ENCODE results near the gene ZNF44.
A peak's percentile ranks its signal among the peaks of the same experiment; 100 is the strongest.
"Not testable (repeated sequence)": the region's sequence is repeated elsewhere in the genome, so short reads cannot be mapped to it uniquely, and the experiment has no call there.

ZNF44 gene

DNA sequence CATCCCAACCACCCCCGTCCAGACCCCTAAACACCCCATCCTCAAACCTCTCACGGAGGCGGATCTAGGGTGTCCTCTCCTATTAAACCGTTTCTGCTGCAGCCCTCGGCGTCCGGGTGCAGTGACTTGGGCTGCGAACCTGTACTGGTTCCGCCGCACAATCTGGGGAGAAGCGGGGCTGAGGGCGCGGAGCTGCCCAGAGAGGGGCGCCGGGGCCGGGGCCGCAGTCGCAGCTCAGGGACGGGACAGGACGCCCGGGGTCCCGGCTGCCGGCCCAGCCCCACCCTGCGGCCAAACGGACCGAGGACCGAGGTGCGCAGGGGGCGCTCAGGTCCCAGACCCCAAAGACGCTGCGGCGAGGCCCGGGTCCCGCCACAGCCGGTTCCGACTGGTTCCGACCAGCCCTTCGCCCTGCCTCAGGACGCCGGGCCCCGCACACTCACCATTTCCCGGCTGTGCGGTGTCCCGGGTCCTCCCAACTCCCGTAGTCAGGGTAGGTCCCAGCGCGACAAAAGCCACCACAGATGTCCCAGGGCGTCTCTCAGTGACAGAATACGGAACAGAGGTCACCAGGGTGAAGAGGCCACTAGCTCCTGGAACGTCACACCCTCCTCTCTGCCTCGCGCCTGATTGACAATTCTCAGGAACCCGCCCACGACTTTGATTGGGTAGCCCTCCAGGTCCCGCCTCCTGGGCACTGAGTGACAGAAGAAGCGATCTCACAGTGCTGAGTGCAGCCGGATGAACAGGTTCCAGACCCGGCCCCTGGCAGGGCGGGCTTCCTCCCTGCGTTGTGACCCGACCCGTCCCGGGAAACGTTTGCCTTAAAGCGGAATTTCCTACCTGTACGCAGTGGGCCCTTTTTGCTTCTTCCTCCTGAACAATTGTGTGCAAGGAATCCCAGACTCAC lies at the start of gene ZNF44:
ZNF44 (minus strand) TSS at position 635 of the 910 bp plus-strand sequence; CDS start at position 446, 189 bp downstream.
- peak; percentile 96 for DNase-seq

DNA sequence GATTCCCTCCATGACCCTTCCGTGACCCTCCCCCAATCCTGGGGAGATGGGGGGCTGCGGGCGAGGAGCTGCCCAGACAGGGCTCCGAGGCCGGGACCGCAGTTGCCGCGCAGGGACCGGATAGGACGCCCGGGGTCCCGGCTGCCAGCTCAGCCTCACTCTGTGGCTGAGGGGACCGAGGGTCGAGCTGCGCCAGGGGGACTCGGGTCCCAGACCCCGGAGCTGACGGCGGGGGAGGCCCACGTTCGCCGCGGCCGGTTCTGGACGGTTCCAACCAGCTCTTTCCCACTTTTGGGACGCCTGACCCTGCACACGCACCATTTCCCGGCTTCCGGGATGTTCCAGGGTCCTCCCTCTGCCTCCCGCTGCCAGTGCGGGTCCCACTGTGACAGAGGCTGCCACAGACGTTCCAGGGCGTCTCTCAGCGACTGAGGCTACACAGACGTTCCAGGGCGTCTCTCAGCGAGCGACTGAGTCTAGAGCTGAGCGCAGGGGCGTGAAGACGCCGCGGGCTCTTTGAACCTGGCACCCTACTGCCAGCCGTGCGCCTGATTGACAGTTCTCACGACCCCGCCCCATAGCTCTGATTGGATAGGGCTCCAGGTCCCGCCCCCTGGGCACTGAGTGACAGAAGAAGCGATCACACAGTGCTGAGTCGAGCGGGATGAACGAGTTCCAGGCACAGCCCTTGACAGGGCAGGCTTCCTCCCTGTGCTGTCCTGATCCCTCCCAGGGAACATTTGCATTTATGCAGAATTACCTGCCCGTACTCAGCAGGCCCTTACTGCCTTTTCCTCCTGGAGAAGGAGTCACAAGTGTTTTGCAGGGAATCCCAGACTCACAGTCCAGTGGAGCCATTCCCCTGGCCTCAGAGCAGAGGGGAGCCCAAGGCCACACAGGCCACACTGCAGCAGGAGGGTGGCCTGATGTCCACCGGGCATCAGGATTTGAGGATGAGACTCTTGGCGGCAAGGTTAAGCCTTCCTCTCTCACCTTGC lies 38.8 kb upstream of the ZNF44 start, which contains the start of gene ZNF563:
ZNF563 (minus strand) TSS at position 472 of the 998 bp plus-strand sequence; CDS start at position 321, 151 bp downstream.
- DNase-seq: peak; percentile 95

DNA sequence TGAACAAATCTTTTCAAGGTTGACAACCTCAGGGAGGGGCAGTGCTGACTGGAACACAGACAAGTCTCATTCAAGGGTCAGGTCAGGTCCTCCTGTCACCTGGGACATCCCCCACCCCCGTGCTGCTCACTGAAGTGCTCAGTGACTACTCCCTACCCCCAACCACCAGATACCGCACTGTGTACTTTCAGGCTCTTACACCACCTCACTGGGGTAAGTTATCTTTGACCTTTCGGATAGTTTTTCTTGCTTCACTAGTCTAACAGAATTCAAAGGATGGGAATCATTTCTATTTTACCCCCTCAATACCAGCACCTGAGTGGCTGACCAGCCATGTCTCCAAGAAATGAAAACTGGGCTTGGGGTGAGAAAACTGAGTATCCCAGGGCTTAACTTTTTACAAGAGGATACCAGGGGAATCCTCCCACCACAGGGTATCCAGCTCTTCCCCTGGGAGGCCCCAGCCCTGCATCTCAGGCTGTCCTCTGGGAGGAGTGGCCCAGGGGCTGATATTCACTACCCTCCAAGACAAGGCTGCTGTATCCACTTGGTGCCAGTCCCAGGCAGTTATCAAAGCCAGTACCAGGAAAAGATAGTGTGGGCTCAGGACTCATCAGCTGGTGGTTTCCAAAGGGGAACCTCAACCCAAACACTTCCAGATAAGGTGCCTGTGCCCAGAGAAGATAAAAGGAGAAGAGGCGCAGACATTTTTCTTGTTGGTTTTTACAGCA lies 36.7 kb upstream of the ZNF44 start:
- no peak for DNase-seq

DNA sequence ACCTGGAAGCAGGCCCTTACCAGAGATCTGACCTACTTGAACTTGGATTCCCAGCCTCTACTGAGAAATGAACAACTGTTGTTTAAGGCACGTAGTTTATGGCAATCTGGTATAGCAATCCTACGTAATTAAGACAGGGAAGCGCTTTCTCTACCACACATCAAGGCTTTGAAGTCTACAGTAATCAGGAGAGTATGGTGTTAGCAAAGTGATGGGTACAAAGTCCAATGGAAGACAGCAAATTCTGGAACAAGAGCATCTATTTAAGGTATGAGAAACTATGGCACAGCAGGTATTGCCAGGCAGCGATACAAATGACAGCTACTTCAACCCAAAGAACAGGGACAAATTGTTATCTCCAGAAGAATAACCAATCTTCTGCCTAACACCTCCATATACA lies 35.7 kb upstream of the ZNF44 start:
- DNase-seq: no peak

DNA sequence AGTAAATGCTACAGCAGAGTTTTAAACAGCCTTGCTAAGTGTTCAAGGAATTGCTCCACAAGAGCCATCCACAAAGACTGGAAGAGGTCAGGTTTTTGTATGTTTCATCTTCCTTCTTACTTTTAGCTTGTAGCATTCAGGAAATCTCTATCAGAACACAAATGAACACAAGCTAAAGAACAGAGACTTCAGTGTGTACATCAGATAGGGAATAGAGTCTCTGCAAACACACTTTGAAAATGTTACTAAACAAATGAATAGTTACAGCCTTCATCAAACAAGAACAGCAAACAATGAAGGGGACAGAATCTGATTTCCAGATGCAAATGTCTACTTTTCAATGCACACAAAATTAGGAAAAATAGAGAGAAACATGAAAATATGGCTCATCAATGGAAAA lies 31.0 kb upstream of the ZNF44 start:
- no peak for DNase-seq

DNA sequence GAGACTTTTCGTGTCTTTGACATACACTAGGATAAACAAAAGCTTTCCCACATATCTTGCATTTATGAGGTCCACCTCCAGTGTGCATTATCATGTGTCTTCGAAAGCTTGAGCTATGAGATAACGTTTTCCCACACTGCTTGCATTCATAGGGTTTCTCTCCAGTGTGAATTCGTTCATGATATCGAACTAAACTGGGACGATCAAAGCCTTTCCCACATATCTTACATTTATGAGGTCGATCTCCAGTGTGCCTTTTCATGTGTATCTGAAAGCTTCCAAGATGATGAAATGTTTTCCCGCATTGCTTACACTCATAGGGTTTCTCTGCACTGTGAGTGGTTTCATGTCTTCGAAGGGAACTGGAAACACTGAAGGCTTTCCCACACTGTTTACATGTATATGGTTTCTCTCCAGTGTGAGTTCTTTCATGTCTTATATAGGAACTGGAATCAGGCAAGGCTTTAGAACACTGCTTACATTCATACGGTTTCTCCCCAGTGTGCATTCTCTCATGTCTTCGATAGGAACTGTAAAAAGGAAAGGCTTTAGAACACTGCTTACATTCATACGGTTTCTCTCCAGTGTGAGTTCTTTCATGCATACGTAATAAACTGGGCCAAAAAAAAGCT lies 24.2 kb upstream of the ZNF44 start:
- no peak for DNase-seq

DNA sequence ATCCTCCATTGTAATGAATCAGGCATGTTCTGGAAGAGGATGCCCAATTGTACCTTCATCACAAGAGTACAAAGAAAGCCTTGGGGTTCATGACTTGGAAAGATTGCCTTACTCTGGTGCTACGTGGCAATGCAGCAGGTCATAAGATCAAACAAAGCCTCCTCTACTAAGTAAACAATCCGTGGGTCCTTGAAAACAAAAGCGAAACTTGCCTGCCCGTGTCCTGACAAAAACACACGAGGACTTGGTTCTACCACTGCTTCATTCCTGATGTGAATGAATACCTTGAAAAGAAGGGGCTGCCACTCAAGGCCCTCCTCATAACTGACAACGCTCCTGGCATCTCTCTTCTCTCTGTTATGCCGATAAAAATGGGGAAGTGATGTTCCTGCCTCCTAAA lies 19.9 kb upstream of the ZNF44 start:
- DNase-seq: no peak

DNA sequence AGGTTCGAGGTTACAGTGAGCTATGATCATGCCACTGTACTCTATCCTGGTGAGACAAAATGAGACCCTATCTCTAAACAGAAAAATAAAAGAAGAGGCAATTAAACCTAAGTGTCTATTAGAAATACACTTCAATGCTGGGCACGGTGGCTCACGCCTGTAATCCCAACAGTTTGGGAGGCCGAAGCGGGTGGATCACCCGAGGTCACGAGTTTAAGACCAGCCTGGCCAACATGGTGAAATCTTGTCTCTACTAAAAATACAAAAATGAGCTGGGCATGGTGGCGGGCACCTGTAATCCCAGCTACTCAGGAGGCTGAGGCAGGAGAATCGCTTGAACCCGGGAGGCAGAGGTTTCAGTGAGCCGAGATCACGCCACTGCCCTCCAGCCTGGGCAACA lies 14.2 kb upstream of the ZNF44 start:
- DNase-seq: not testable (repeated sequence)

DNA sequence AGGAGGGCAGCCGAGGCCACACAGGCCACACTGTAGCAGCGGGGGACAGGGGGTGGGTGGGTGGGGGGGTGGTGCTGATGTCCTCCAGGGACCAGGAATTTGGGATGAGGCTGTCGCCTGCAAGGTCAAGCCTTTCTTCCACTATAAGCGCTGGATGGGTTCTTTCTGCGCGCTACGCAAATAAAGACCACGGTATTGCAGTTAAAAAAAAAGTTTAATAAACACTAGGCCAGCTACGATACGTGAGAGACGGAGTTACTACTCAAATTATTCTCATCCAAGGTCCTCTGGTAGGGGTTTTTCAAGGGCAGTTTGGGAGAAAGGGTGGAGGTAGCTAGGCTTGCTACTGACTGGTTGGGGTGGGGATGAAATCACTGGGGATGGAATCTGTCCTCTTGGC lies 508 bp upstream of the ZNF44 start:
- no peak for DNase-seq

DNA sequence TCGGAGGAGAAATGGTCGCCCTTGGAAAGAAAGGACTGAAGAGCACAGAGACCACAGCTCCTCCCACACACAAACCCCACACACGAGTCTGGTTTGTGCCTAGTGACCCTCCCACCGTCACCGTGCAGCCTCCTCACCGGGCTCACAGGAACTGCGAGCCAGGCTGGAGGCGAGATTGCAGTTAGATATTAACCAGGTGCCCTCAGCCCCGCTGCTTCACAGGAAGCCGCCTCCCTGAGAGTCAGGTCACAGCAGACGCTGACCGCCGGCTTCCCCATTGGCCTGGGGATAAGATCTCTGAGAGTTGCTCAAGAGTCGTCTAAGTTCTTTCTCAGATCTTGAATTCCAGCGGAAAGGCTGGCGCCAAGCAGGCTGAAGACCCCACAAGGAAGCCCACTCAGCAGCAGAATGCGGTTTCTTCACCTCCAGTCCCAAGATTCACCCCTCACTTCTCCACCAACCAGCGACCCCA lies 870 bp downstream of the ZNF44 start:
- peak; percentile 25 for DNase-seq

DNA sequence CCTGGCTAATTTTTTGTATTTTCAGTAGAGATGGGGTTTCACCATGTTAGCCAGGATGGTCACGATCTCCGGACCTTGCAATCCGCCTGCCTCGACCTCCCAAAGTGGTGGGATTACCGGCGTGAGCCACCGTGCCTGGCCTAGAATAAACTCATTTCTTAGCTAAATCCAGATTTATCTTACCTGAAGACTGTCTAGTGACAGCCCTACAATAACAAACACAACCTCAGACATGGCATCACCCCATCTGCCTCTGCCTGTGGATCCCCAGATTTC lies 5.0 kb downstream of the ZNF44 start:
- no peak for DNase-seq

DNA sequence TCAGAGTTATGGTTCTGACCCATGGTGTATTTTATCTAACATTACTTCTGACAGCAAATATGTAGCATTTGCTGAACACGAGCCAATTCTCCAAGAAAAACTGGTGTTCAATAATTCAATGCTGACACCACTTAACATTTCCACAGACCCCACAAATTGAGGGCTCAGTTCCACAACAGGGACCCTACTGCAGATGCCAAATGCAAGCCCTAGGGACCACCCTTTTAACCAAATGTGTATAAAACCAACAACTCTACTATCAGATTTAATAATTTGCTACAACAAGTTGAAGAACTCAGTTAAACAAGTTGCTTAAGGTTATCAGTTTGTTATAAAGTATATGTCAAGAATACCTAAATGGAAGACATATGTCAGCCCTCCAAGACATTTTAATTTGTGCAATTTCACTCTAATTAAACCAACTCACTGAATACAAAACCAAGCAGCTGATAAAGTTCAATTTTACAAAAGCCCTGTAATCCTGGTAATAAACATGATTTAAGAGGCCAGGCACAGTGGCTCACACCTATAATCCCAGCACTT lies 6.7 kb downstream of the ZNF44 start:
- DNase-seq: no peak

DNA sequence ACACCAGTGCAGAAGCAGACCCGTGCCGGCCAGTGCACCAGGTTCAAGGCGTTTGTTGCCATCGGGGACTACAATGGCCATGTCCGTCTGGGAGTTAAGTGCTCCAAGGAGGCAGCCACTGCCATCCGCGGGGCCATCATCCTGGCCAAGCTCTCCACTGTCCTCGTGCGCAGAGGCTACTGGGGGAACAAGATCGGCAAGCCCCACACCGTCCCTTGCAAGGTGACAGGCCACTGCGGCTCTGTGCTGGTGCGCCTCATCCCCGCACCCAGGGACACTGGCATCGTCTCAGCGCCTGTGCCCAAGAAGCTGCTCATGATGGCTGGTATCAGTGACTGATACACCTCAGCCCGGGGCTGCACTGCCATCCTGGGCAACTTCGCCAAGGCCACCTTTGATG lies 10.1 kb downstream of the ZNF44 start:
- DNase-seq: no peak

DNA sequence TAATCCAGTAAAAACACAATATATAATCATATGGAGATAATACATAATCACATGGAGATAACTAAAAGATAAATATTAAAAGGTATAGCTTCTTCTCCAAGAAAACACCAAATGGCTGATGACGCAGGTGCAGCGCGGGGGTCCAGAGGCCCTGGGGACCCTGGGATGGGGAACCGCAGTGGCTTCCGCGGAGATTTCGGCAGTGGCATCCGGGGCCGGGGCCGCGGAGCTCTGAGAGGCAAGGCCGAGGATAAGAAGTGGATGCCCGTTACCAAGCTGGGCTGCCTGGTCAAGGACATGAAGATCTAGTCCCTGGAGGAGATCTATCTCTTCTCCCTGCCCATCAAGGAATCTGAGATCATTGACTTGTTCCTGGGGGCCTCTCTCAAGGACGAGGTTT lies 10.5 kb downstream of the ZNF44 start:
- no peak for DNase-seq

DNA sequence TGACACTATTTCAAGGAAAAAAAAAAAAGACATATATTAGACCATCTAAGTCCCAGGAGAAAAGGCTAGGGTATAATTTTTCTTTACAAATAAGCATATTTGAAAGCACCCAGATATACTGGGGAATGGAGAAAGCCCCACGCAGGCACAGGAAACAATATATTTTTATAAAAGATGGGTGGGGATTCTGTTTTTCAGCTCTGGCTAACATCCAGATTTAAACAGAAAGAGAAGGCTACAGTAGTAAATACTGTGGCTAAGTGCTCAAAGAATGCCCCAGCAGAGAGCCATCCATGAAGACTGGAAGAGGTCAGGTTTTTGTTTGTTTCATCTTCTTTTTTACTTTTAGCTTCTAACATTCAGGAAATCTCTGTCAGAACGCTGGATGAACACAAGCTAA lies 16.0 kb downstream of the ZNF44 start:
- DNase-seq: no peak

DNA sequence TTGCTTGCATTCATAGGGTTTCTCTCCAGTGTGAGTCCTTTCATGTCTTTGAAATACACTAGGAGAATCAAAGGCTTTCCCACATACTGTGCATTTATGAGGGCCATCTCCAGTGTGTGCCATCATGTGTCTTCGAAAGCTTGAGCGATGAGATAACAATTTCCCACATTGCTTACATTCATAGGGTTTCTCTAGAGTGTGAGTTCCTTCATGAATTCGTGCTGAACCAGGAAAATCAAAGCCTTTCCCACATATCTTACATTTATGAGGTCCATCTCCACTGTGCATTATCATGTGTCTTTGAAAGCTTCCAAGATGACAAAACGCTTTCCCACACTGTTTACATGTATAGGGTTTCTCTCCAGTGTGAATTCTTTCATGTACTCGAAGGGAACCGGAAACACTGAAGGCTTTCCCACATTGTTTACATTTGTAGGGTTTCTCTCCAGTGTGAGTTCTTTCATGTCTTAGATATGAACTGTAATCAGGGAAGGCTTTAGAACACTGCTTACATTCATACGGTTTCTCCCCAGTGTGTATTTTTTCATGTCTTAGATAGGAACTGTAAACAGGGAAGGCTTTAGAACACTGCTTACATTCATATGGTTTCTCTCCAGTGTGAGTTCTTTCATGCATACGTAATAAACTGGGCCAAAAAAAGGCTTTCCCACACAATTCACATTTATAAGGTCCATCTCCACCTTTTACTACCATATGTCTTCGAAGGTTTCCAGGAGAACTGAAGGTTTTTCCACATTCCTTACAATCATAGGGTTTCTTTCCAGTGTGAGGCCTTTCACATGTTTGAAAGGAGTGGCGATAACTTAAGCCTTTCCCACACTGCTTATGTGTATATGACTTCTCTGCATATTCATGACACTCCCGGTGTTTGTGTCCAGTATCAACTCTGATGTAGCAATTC lies 21.4 kb downstream of the ZNF44 start:
- no peak for DNase-seq

DNA sequence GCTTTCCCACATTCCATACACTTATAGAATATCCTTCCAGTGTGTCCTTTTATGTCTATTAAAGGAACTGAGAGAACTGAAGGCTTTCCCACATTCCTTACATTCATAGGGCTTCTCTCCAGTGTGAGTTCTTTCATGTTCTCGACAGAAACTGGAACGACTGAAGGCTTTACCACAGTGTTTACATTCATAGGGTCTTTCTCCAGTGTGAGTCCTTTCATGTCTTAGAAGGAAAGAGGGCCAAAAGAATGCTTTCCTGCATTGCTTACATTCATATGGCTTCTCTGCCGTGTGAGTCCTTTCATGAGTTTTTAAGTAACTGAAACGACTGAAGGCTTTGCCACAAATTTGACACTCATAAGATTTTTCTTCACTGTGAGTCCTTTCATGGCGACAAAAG lies 22.3 kb downstream of the ZNF44 start:
- no peak for DNase-seq

DNA sequence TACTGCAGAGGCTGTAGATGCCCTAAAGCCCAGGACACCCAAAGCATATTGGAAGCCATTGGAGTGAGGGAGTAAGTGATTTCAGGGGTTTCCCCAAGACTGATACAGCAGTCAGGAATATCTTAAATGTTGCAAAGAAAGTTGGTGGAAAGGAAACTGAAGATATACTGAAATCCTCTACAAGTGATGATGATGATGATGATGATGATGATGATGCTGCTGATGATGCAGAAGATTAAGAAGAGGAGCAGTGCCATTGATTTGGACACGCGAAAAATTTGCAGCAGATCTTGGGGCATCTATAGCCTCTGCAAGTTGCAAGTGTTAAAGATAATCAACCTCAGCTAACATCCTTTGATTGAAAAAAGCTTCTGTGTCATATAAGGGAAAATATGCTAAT lies 23.8 kb downstream of the ZNF44 start:
- DNase-seq: no peak

DNA sequence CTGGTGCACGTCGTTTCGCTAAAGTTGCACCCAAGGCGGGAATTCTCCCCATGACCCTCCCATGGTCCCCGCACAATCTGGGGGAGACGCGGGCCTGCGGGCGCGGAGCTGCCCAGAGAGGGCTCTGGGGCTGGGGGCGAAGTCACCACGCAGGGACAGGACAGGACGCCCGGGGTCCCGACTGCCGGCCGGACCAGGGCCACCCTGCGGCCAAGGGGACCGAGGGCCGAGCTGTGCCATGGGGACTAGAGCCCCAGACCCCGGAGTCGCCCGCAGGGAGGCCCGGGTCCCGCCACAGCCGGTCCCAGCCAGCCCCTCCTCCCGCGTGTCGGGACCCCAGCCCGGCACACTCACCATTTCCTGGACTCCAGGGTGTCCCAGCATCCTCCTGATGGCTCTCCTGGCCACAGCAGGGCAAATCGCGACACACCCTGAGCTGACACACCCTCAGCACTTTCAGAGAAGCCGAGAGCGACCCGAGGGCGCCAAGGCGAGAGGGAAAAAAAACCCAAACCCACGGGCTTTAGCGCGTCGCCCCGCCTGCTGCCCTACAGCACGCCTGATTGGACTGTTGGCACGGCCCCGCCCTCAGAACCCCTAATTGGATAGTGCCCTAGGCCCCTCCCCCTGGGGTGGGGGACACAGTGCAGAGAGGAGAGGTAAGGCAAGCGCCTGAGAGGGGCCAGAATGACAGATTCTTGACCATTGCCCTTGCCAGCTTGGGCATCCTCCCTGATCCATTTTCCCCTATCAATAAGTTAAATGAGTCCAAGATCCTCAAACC lies 28.6 kb downstream of the ZNF44 start:
- DNase-seq: no peak

DNA sequence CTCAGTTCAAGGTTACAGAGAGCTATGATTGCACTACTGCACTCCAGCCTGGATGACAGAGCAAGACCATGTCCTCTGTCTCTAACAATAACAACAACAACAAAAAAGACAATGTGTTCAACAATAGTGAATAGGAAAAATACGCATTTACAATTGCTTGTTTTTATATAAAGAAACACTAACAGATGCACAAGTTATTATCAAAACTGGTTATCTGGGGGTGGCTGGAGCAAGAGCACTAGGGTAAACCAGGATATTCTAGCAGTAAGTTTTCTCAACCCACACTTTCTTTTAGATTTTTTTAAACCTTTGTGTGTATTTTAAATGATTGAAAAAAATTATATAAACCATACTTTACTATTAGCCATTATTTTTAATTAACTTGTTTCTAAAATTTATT lies 33.1 kb downstream of the ZNF44 start:
- DNase-seq: no peak

Measured in NCI-H1105 treated with DMSO at 0.1 percent for 48 hours (cell line).